ENCODE data around the gene ASAP2. TPM values are rescaled to one million over a fixed set of nuclear protein-coding genes. Genes with fewer than 3 reads are reported as not detected.
A peak's percentile ranks its signal among the peaks of the same experiment; 100 is the strongest.

The ASAP2 gene
- total and polyA plus RNA-seq, 9 of the 15 experiments (the other 6 are each of a cell fraction or from before 2014, with no cell fraction given): 0.06 to 4.3 (median 3.1) TPM

DNA sequence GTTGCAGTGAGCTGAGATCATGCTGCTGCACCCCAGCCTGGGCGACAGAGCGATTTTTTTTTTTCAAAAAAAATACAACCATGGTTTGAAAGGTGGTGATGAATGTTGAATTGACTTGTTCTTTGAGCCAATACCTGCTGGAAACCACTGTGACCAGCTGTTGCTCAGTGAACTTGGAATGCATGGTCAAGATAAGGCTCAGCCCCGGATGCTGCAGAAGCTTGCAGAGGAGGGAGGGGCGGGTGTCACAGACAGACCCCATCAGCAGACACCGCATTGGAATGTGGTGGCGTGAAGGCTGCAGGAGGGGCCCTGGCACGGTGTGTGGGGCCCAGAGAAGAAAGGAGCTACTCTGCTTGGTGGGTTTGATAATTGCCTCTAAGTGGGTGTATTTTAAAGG is 125.1 kb downstream of the ASAP2 start (continued):
- TF ChIP-seq PURB (CRISPR knock-in tag; IDR thresholded peaks at IDR 0.05; ENCODE audit: low read depth) (no peak), RBM14 (IDR thresholded peaks at IDR 0.05; ENCODE audit: borderline replicate concordance, insufficient read depth, low read depth, low read length) (no peak), ETV5 (CRISPR knock-in tag; IDR thresholded peaks at IDR 0.05; ENCODE audit: low read depth) (peak; percentile 79), ZNF436 (CRISPR knock-in tag; IDR thresholded peaks at IDR 0.05) (no peak), KLF10 (CRISPR knock-in tag; IDR thresholded peaks at IDR 0.05) (no peak), ZNF592 (IDR thresholded peaks at IDR 0.05) (no peak), SUPT5H (IDR thresholded peaks at IDR 0.05) (no peak), NR1H2 (CRISPR knock-in tag; IDR thresholded peaks at IDR 0.05) (no peak), DPF2 (IDR thresholded peaks at IDR 0.05) (peak; percentile 65; the same call in 1 of the 2 replicates), SAP30 (IDR thresholded peaks at IDR 0.05; ENCODE audit: borderline replicate concordance, insufficient read depth, low read depth, low read length, poor library complexity, severe bottlenecking) (no peak), MAFK (IDR thresholded peaks at IDR 0.05; ENCODE audit: low read length) (no peak), MCM3 (IDR thresholded peaks at IDR 0.05) (no peak), TRIM24 (IDR thresholded peaks at IDR 0.05) (no peak), PHF21A (IDR thresholded peaks at IDR 0.05; ENCODE audit: borderline replicate concordance, low read depth) (no peak), U2AF2 (optimal IDR thresholded peaks at IDR 0.05; ENCODE audit: low read depth, low read length) (no peak), SIX5 (IDR thresholded peaks at IDR 0.05; ENCODE audit: borderline replicate concordance in 1 of 2, insufficient read depth in 1 of 2, low read depth in 1 of 2, low read length in 2 of 2) (no peak), FIP1L1 (IDR thresholded peaks at IDR 0.05; ENCODE audit: low read depth, low read length, poor library complexity, severe bottlenecking) (no peak), PHF8 (IDR thresholded peaks at IDR 0.05; ENCODE audit: borderline replicate concordance, low read length) (no peak), CCAR2 (IDR thresholded peaks at IDR 0.05; ENCODE audit: low read depth, low read length) (no peak), EP400 (IDR thresholded peaks at IDR 0.05) (no peak), OTX1 (CRISPR knock-in tag; IDR thresholded peaks at IDR 0.05) (no peak)
- TF ChIP-seq, protein P1, sequence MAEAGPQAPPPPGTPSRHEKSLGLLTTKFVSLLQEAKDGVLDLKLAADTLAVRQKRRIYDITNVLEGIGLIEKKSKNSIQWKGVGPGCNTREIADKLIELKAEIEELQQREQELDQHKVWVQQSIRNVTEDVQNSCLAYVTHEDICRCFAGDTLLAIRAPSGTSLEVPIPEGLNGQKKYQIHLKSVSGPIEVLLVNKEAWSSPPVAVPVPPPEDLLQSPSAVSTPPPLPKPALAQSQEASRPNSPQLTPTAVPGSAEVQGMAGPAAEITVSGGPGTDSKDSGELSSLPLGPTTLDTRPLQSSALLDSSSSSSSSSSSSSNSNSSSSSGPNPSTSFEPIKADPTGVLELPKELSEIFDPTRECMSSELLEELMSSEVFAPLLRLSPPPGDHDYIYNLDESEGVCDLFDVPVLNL (CRISPR knock-in tag; IDR thresholded peaks at IDR 0.05; ENCODE audit: low read depth): no peak
- TF ChIP-seq, protein P2, sequence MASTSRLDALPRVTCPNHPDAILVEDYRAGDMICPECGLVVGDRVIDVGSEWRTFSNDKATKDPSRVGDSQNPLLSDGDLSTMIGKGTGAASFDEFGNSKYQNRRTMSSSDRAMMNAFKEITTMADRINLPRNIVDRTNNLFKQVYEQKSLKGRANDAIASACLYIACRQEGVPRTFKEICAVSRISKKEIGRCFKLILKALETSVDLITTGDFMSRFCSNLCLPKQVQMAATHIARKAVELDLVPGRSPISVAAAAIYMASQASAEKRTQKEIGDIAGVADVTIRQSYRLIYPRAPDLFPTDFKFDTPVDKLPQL (IDR thresholded peaks at IDR 0.05; ENCODE audit: extremely low read depth, insufficient read length): no peak
- TF ChIP-seq, protein P3, sequence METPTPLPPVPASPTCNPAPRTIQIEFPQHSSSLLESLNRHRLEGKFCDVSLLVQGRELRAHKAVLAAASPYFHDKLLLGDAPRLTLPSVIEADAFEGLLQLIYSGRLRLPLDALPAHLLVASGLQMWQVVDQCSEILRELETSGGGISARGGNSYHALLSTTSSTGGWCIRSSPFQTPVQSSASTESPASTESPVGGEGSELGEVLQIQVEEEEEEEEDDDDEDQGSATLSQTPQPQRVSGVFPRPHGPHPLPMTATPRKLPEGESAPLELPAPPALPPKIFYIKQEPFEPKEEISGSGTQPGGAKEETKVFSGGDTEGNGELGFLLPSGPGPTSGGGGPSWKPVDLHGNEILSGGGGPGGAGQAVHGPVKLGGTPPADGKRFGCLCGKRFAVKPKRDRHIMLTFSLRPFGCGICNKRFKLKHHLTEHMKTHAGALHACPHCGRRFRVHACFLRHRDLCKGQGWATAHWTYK (CRISPR knock-in tag; IDR thresholded peaks at IDR 0.05): no peak
